SU-DHL-6 (cell line): ENCODE results near the gene MED12L.

ENCODE experiments used
- CTCF ChIP-seq: fragments of 200-600 bp; sonication (generic); IDR thresholded peaks from one replicate; pipeline ENCODE4 v1.5.1; 2017; ENCODE audit warnings: antibody characterized with exemption, mild to moderate bottlenecking, low read length, moderate library complexity; ENCODE audit not compliant: insufficient read depth, poor library complexity, severe bottlenecking
- EZH2phosphoT487 ChIP-seq: fragments of 200-600 bp; sonication (generic), shearing (Covaris generic); conservative IDR thresholded peaks from 2 replicates; pipeline ENCODE4 v1.6.1; 2018; ENCODE audit warnings: mild to moderate bottlenecking, antibody characterized with exemption, low read length, moderate library complexity, mixed read lengths

GRCh38 chr3:151084893-151085226, 604 bp upstream of the MED12L start:
- TF ChIP-seq CTCF (no peak), EZH2phosphoT487 (no peak)
